GM23248 (cell line): ENCODE data around the gene ABHD6. TPM values are rescaled to one million over a fixed set of nuclear protein-coding genes. Genes with fewer than 3 reads are reported as not detected.
A peak's percentile ranks its signal among the peaks of the same experiment; 100 is the strongest.

ENCODE experiments used
- DNase-seq: peaks from one replicate; pipeline ENCODE4 v3.0.0-alpha.2; 2015
- H2AFZ ChIP-seq: fragments of 200-600 bp; sonication (generic); 2 replicates; pipeline ENCODE4 v1.6.1; 2016; ENCODE audit warnings: antibody characterized with exemption
- H3F3A ChIP-seq: fragments of 200-600 bp; sonication (generic); 2 replicates; pipeline ENCODE4 v1.6.1; 2016; ENCODE audit warnings: mild to moderate bottlenecking, antibody characterized with exemption, mixed run types; ENCODE audit not compliant: insufficient read depth
- H3K27ac ChIP-seq: fragments of 200-600 bp; sonication (generic); 2 replicates; pipeline ENCODE4 v1.5.1; 2016; ENCODE audit warnings: mild to moderate bottlenecking
- H3K27me3 ChIP-seq: fragments of 200-600 bp; sonication (generic); replicated peaks from 2 replicates; pipeline ENCODE4 v1.6.1; 2016; ENCODE audit warnings: mild to moderate bottlenecking; ENCODE audit not compliant: insufficient read depth
- H3K36me3 ChIP-seq: fragments of 200-600 bp; sonication (generic); 2 replicates; pipeline ENCODE4 v1.6.1; 2016; ENCODE audit warnings: low read depth, mild to moderate bottlenecking
- H3K4me1 ChIP-seq: fragments of 200-600 bp; sonication (generic); 2 replicates; pipeline ENCODE4 v1.6.1; 2016; ENCODE audit warnings: mild to moderate bottlenecking; ENCODE audit not compliant: insufficient read depth
- H3K4me2 ChIP-seq: fragments of 200-600 bp; sonication (generic); one replicate; pipeline ENCODE4 v1.6.1; 2016; ENCODE audit warnings: mild to moderate bottlenecking; ENCODE audit not compliant: unreplicated experiment
- H3K4me3 ChIP-seq: fragments of 200-600 bp; sonication (generic); 2 replicates; pipeline ENCODE4 v1.5.1; 2016; ENCODE audit warnings: mild to moderate bottlenecking
- H3K79me2 ChIP-seq: fragments of 200-600 bp; sonication (generic); 2 replicates; pipeline ENCODE4 v1.6.1; 2016; ENCODE audit warnings: mild to moderate bottlenecking; ENCODE audit not compliant: insufficient read depth
- H3K9ac ChIP-seq: fragments of 200-600 bp; sonication (generic); 2 replicates; pipeline ENCODE4 v1.6.1; 2016; ENCODE audit warnings: mild to moderate bottlenecking
- H3K9me2 ChIP-seq: fragments of 200-600 bp; sonication (generic); 2 replicates; pipeline ENCODE4 v1.6.1; 2016; ENCODE audit warnings: mixed run types, mild to moderate bottlenecking, moderate library complexity; ENCODE audit not compliant: insufficient read depth
- H3K9me3 ChIP-seq: fragments of 200-600 bp; sonication (generic); one replicate; pipeline ENCODE4 v1.6.1; 2017; ENCODE audit warnings: low read depth
- H4K20me1 ChIP-seq: fragments of 200-600 bp; sonication (generic); 2 replicates; pipeline ENCODE4 v1.6.0; 2016; ENCODE audit not compliant: insufficient read depth
- EZH2 ChIP-seq: fragments of 200-600 bp; sonication (generic); IDR thresholded peaks from 2 replicates; pipeline ENCODE4 v1.6.1; 2018; ENCODE audit warnings: antibody characterized with exemption, mild to moderate bottlenecking; ENCODE audit not compliant: insufficient read depth, poor library complexity, severe bottlenecking
- EZH2phosphoT487 ChIP-seq: fragments of 200-600 bp; sonication (generic); IDR thresholded peaks from 2 replicates; pipeline ENCODE4 v1.6.1; 2018; ENCODE audit warnings: antibody characterized with exemption, moderate library complexity, mild to moderate bottlenecking, low read depth; ENCODE audit not compliant: insufficient read depth
- WGBS, 2 experiments: methylation state at CpG; one replicate each; pipeline ENCODE4 v1.1.6; 2015 to 2017; ENCODE audit warnings: low lambda C conversion rate in 2 of 2, low coverage in 1 of 2; ENCODE audit errors: missing lambda C conversion rate in 2 of 2; 5-methylcytosine and 5-hydroxymethylcytosine counted together
- in situ Hi-C: fragments of 300-500 bp; cut with MboI; formaldehyde crosslinking; loops from 2 replicates; pipeline ENCODE4 v1.15.0; 2020
- polyA plus RNA-seq: library from polyadenylated mRNA; unstranded; fragments of >200 nt; fragmentation: Nextera tagmentation; extraction: Ambion mirVana; gene quantifications from 2 replicates; pipeline ENCODE4 v1.2.1, GENCODE V29; 2016
- total RNA-seq: library from RNA; depleted of rRNA; stranded (reverse); fragments of >200 nt; shearing (Covaris generic); gene quantifications from 2 replicates; pipeline ENCODE4 v1.2.3, GENCODE V29; 2014

Gene ABHD6
- total and polyA plus RNA-seq, 2 experiments from 2014 or later: 4.4 to 5.3 TPM

DNA sequence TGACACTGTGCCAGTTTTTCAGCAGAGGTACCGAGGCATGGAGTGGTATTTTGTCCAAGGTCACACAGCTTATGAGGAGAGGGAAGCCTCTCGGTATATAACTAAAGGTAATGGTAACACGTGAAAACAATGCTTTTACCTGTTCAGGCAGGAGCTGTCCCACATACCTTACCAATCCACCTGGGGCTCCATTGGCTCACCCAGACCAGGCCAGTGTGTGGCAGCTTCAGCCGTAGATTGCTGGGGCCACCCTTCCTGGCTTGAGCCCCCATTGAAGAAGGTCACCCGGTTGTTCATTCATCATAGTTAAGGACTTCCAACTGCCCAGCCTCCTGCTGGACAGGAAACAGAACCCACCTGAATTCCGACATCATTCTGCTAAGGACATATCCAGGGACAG lies 59.3 kb downstream of the ABHD6 start:
- in situ Hi-C loops: no loop called here
- WGBS, 2 experiments: 41 to 57% methylated on average over 6 of the region's 6 CpGs
- no peak for TF ChIP-seq EZH2phosphoT487
- no peak for TF ChIP-seq EZH2

DNA sequence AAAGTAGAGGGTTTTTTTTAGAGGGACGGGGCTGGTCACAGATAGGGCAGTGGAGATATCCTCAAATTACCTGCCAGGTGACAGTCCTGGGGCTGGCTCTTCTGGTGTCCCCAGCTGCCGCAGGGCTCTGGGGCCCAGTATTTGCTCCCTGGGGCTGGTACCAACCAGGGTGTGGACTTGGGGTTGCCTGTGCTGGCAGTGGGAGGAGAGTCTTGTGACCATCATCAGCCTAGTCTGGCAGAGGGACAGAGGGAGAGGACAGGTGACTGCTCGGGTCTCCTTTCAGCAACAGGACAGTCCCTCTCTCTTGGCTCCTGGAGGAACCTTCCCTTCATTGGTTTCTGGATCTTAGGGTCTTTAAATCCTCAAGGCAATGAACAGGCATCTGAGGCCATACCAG lies 60.6 kb downstream of the ABHD6 start:
- no peak for TF ChIP-seq EZH2phosphoT487
- TF ChIP-seq EZH2: no peak
- H3K9me3 ChIP-seq: no peaks in the 10 kb centered on the region
- no peak overlapping the region for H3K27ac ChIP-seq
- no peaks in the 10 kb centered on the region for H3K79me2 ChIP-seq
- H3K36me3 ChIP-seq: no peaks in the 10 kb centered on the region
- H3K4me3 ChIP-seq: no peak overlapping the region
- no peak overlapping the region for H2AFZ ChIP-seq
- no peak overlapping the region for H3K9ac ChIP-seq
- 42 to 44% methylated on average over 3 of the region's 3 CpGs for WGBS, 2 experiments
- no peaks in the 10 kb centered on the region for H3K9me2 ChIP-seq
- H4K20me1 ChIP-seq: no peaks in the 10 kb centered on the region
- H3F3A ChIP-seq: no peaks in the 10 kb centered on the region
- H3K4me1 ChIP-seq: no peaks in the 10 kb centered on the region
- in situ Hi-C loops: no loop called here
- peaks cover 11% of the 10 kb centered on the region; the same call in 1 of the 2 replicates for H3K27me3 ChIP-seq
- DNase-seq: no peak
- no peak overlapping the region for H3K4me2 ChIP-seq

More for the DNA sequence above, 59.3 kb downstream of the ABHD6 start:
- Histone ChIP-seq H4K20me1 (no peaks in the 10 kb centered on the region), H3K4me2 (no peak overlapping the region), H3K4me3 (no peak overlapping the region), H3K27ac (no peak overlapping the region), H3K9ac (no peak overlapping the region), H3K36me3 (no peaks in the 10 kb centered on the region), H3K79me2 (no peaks in the 10 kb centered on the region), H3K9me3 (no peaks in the 10 kb centered on the region), H3K4me1 (no peaks in the 10 kb centered on the region), H3K27me3 (peaks cover 6% of the 10 kb centered on the region; the same call in 1 of the 2 replicates), H3K9me2 (no peaks in the 10 kb centered on the region), H2AFZ (no peak overlapping the region), H3F3A (no peaks in the 10 kb centered on the region)
- no peak for DNase-seq

DNA sequence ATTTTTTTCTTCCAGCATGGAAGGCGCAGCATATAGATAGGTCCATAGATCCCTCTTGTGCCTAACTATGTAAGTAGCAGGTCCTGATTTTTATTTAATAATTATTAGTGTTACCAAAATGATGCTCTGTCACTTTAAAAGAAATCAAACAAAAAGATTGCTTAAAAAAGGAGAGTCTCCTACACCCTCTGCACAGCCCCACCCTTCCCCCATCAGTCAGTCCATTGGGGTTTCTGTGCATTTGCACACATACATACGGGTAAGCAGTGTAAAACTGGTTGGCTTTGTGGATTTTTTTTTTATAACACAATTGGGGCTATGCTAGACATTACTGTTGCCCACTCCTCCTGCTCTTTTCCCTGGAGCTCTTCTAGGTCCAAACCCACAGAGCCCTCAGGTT lies 61.5 kb downstream of the ABHD6 start:
- no peak for DNase-seq
- Histone ChIP-seq H2AFZ (no peak overlapping the region), H3K79me2 (no peaks in the 10 kb centered on the region), H3K9me3 (no peaks in the 10 kb centered on the region), H3K36me3 (no peaks in the 10 kb centered on the region), H3K9ac (no peak overlapping the region), H3F3A (no peaks in the 10 kb centered on the region), H3K4me2 (no peak overlapping the region), H3K4me3 (no peak overlapping the region), H3K27me3 (peaks cover 11% of the 10 kb centered on the region; the same call in 1 of the 2 replicates), H3K27ac (no peak overlapping the region), H3K4me1 (no peaks in the 10 kb centered on the region), H3K9me2 (no peaks in the 10 kb centered on the region), H4K20me1 (no peaks in the 10 kb centered on the region)
- in situ Hi-C loops: no loop called here
- no peak for TF ChIP-seq EZH2
- no peak for TF ChIP-seq EZH2phosphoT487
- 53 to 60% methylated on average over 2 of the region's 2 CpGs for WGBS, 2 experiments

DNA sequence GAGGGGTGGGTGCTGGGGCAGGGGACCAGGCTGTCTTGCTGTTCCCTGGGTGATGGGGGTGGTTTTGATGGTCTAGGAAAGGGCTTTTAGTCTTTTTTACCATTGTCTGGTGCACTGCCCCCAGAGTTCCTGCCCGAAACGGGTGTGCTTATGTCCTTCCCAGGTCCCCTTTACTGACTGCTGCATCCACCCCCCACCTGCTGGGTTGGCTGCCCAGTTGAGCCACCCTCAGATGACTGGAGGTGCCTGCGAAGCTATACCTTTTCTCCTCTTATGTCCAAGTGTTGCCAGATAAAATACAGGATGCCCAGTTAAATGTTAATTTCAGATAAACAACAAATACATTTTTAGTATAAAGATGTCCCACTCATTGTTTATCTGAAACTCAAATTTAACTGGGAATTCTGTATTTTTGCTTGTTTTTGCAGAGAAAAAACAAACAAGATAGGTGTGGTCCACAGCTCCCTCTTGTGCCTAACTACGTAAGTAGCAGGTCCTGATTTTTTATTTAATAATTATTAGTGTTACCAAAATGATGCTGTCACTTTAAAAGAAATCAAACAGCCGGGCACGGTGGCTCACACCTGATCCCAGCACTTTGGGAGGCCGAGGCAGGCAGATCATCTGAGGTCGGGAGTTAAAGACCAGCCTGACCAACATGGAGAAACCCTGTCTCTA lies 62.4 kb downstream of the ABHD6 start:
- no peaks in the 10 kb centered on the region for H3K9me3 ChIP-seq
- H3K36me3 ChIP-seq: no peaks in the 10 kb centered on the region
- WGBS, 2 experiments: 11 to 12% methylated on average over 8 of the region's 8 CpGs
- H3K27ac ChIP-seq: no peak overlapping the region
- no peaks in the 10 kb centered on the region for H3K4me1 ChIP-seq
- H3F3A ChIP-seq: no peaks in the 10 kb centered on the region
- no peak for TF ChIP-seq EZH2
- no peak for TF ChIP-seq EZH2phosphoT487
- no peak overlapping the region for H3K4me2 ChIP-seq
- no peak overlapping the region for H3K4me3 ChIP-seq
- no peaks in the 10 kb centered on the region for H3K79me2 ChIP-seq
- H4K20me1 ChIP-seq: no peaks in the 10 kb centered on the region
- H3K27me3 ChIP-seq: peaks cover 11% of the 10 kb centered on the region; the same call in 1 of the 2 replicates
- H2AFZ ChIP-seq: no peak overlapping the region
- no peak overlapping the region for H3K9ac ChIP-seq
- in situ Hi-C loops: loop anchor here (5.0 kb wide), 1 partner anchor 113 kb away; no protein-coding TSS in a partner anchor
- no peaks in the 10 kb centered on the region for H3K9me2 ChIP-seq
- DNase-seq: peak; percentile 74
